Measurements from ENCODE around the gene FOXA3.

GRCh38 chr19:45834970-45835369 lies 29.2 kb upstream of the FOXA3 start:
- no peak for TF ChIP-seq POLR2A (IDR thresholded peaks at IDR 0.05; ENCODE audit: low read length)
- no peak for TF ChIP-seq GATA1 (IDR thresholded peaks at IDR 0.05; ENCODE audit: low read depth, low read length)

Data from erythroblast (primary cell).